Ramos (cell line): Measurements from ENCODE around the gene RBM18.

Source experiments
- in situ Hi-C: fragments of 300-500 bp; cut with MboI; formaldehyde crosslinking; loops from one replicate; pipeline ENCODE4 v1.14.3; 2022; ENCODE audit warnings: low sequenced_read_pairs; ENCODE audit not compliant: unreplicated experiment

The RBM18 gene

DNA sequence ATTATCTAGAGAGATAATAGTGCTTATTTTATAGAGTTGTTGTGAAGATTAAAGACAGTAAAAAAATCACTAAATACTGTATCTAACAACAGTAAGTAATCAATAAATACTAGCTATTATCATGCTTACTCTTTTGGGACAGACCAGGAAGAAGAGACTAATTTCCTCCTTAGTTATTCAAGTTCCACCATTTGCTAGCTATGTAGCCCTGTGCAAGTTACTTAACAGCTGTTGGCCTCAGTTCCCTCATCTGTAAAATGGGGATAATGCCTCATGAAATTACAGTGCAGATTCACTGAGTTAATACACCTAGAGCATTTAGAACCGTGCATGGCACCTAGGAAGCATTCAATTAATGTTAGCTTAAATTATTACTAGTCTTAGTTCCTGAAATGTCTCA lies 2.6 kb downstream of the RBM18 start:
- in situ Hi-C loops, result no loop called here

DNA sequence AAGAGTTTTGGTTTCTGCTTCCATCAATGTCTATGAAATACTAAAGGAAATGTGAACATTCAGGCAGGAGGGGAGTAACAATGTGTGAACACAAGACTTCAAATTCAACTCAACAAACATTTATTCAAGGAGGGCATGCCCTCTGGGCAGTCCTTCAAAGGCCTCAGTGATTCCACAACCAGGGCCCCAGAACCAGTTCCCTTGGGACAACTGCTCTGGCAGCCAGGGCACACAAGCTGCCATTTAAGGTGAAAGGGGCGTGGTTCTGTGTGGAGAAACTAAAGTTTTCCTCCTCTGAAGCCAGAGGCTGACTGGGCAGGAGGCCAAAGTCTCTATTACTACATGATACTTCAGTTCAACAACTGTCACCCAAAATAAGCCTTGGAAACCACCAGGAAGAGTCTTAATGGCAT lies 3.2 kb downstream of the RBM18 start:
- in situ Hi-C loops, result no loop called here

DNA sequence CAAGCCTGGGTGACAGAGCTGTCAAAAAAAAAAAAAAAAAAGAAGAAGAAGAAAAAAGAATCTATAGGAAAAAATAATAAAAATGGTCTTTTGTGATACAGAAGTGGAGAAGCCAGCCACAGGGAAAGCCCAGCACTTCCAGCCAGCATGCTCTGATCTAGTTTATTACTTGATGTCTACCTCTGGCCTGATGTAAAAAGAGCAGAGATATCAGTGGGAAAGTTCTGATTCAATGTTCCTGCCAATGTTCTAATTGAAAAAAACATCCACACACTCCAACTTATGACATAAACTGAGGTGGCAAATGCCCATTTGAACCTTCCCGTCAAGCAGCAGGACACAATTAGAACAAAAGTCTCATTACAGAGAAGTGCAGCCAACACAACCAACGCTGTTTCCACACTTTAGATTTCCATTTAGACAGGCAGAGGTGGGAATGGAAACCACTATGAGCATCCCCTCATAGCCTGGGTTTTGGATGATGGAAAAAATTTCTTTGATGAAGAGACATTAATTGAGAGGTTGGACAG lies 5.7 kb downstream of the RBM18 start:
- in situ Hi-C loops, result no loop called here

DNA sequence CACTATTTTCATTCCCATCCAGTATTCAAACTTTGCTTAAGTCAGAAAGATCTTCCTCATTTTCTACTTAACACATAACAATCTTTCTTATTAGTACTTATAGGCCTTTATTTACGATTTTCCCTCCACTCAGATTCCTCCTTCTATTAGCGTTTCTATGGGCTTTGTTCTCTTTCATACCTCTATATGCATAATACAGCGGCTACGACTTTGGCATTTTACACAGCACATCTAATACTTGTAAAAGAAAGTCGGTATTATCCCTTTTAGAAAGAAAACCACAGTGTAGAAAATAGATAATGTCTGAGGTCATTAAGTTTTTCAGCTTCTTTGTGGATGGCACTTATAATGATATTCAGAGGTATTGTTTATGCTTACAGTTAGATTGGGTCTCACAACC lies 8.4 kb downstream of the RBM18 start:
- in situ Hi-C loops, result no loop called here

DNA sequence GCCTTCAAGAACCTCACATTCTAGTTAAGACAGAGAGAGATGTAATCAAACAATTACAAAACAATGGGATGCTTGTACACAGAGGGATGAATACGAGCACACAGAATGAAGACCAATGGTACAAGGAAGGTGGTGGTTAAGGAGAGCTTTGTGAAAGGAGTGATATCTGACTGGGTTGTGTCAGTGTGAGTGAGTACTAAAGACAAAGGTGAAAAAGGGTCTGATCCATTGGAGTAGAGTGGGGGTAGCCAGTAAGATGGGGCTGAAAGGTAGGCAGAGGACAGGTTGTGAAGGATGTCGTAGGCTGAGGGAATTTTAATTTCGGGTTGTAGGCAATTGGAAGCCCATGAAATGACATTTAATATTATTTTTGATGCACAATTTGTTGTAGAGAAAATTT lies 9.9 kb downstream of the RBM18 start:
- in situ Hi-C loops, result no loop called here

DNA sequence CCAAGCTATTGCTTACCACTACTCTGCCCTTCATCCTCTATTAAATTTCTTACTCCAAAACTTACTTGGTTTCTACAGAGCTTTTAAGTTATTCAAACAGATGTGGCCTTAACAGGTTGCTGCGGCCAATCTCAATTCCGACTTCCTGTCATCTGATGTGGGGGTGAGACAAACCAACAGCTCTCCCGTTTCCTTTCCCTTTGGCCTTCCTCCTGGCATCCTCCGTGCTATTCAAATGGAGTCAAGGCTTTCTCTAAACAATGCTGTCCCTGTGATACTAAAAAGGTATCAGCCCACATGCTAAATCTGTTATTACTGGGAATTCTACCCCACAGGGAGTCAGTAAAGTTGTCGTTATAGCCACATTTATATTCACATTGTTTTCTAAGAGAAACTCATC lies 11.8 kb downstream of the RBM18 start:
- in situ Hi-C loops, result no loop called here

DNA sequence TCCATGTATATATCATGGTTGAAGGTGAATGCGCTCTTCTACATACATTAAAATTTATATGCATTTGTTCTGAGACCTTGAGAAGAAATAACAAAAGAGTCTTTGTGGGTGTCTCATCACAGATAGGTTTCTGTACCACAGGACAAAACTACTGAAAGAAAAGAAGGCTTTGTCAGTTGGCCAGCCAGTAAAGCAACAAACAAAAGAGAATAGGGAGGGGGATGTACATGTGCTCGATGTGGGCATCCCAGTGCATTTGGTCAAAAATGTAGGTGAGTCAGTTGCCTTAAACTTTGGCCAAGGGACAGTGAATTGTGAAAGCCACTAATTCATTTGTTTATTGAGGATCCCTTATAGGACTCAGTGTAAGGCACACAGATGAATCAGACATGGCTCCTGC lies 13.3 kb downstream of the RBM18 start:
- in situ Hi-C loops, result no loop called here

DNA sequence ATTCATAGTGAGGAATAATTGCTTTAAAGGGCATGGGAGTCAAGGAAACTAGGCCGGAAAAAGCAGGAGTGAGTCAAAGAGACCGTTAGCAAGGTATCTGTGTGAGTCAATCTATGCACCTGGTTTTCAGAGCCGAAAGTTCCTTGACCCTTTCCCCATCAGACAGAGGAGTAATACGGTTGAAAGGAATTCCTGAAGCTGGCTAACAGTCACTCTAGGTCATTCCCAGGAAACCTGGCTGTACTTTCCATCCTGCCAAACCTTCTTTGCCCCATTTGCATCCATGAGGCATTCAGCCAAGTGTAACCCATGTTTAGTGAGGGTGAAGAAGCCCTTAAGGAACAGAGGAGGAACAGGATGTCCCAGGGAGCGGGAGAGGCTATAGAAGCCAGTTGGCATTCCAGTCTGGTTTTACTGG lies 16.2 kb downstream of the RBM18 start:
- in situ Hi-C loops, result no loop called here

DNA sequence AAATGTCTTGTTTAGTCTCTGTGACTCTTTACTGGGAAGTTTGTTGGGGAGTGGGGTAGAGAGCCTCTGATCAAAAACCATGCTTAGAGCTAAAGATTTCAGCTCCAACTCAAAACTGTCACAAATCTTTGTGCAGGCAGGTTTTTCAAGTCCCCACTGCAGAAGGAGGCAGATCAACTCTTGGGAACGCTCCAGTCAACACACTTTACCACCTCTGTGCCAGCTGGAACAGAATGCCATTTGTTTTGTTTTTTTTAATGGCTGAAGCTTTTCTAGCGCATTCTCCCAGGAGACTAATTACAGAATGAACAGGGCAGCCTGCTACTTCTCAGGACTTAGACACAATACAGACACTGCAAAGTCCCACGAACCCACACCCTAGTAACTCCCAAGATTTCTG lies 18.0 kb downstream of the RBM18 start:
- in situ Hi-C loops, result no loop called here

DNA sequence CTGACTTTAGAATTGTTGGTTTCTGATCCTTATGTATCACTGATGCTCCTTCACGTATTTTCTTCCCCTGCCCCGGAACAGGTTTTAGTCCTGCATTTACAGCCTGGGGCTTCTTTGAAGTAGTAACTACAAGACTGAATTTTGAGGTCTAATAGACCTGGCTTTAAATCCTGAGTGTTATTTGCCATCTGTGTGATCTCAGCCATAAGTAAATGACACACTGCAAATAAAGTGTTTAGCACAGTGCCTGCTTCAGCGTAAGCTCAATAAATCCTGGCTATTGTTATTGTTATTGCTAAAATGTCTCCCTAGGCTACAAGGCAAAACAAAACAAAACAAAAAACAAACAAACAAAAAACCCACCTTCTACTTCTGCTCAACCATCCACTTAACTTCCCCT lies 20.3 kb downstream of the RBM18 start:
- in situ Hi-C loops, result no loop called here

DNA sequence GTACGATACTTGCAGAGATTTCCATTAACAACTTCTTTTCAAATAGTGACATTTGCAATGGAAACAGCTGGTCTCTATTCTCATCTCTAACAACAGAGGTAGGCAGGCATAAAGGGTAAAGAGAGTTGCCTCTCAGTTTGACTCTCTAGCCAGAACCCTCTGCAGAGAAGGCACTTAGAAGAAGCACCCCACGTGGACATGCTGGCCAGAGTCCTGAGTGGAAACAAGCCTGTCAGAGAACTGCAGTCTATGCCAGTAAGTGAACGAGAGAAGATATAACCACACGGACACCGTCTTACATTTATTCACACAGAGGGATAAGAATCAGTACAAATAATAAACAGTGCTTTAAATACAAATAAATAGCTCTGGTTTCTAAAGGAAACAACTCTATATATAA lies 24.9 kb downstream of the RBM18 start:
- in situ Hi-C loops, result no loop called here

DNA sequence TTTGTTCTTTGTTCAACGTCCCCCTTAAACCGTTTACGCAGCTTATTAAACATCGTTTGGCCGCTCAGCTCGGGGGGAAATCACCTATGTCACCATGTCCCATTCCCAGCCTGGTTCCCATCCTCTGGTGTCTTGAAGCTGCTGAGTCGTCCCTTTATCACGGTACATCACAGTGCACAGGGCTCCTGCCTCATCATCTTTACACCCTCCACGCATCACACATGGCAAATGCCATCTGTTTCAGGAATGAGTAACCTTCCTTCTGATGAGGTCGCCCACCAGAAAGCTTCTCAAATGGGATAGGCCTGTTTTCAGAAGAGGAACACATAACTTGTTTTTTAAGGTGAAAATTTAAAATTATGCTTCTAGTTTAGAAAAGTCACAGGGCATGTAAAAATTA lies 28.0 kb downstream of the RBM18 start:
- in situ Hi-C loops, result no loop called here

DNA sequence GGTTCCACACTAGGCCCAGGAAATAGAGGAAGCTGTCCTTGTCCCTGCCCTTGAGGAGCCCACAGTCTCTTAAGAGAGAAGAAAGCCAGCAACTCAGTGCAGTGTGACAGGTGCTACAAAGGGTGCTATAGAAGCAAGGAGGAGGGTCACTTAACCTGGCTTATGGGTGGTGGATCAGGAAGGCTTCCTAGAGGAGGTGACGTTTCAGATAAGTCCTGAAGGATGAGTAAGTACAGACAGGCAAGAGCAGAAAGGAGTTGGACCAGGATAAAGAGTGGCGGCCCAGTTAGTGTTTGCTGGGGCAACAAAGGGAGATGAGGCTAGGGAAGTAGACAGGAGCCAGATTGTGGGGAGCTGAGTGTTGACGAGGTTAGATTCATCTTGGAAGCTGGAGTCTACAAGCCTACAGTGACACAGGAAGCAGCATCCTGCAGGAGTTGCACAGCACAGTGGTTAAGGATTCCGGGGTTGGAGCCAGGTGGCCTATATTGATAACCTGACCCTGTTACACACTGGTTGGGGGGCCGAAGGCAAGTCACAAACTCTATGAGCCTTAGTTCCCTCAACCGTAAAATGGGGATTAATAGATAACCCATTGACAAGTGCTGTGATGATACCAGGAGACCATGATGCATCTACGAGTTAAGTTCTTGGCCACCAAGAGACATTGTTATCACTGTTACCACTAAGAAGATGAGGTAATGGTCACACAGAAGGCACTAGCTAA lies 30.5 kb downstream of the RBM18 start:
- in situ Hi-C loops, result no loop called here

DNA sequence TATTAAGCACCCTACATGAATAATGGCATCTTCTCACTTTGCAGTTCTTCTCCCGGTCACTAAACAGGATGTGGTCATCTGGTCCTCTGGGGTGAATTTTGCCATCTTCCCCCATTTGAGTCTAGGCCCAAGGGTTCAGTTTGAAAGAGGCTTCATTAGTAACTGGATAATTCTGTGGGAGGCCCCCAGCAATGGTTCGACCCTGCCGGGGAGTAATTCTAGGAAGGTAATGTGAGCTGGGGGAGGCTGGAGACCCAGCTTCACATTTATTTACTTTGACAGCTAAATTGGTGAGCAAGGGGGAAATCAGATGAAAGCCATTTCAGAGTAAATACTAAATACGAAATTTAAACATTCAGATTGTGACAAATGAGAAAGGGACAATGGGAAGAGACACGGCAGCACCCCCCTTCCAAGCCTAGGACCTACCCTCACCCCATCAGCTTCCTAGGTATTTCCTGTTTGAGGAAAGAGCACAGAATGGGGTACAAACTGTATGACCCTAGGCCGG lies 31.8 kb downstream of the RBM18 start:
- in situ Hi-C loops, result no loop called here

DNA sequence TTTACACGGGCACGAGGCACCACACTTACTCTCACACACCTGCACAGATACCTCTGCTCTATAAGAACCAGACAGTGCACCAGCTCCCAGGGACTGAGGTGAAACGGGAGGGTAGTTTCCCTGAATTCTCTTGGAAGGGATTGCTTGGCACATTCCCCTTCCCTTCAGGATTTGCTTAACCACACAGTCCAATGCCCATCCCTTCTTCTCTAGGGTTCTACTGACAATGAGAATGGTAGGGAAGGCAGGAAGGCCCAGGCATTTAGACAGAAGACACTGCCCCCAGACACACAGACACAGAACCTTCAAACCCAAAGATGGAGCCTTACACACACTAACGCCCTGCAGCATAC lies 35.2 kb downstream of the RBM18 start:
- in situ Hi-C loops, result no loop called here

DNA sequence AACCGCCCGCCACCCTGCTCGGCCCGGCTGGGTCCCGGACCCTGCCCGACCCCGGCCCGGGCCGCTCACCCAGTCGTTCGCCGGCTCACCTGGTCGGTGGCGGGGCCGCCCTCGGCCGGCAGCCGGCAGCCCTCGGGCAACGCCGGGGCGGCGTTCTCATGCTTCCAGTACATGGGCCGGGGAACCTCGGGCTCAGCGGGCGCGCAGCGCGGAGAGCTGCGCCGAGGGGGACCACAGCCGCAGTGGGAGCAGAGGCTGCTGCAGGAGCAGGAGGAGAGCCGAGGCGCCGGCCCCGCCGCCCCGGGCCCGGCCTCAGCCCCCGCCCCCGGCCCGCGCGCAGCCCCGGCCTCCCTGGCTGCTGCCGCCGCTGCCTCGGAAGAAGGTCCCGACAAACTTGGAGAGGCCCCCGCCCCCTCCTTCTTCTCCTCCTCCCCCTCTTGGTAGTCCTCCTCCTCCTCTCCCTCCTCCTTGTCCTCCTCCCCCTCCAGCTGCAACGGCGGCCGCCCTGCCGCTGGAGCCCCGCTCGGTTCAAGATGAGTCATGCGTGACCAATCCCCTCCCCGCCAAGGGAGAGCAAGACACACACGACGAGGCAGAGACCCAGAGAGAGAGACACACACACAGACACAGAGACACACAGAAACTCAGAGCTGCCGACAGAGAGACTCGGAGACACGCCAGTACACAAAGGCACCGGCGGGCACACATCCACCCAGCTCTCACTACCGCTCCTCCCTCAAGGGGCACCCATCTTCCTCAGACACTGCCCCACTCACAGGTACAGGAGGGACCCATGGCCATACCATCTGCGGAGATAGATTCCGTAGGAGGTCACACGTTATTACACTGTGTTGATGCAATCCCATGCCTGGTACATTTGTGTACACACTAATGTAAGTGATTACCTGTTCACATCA lies 35.8 kb downstream of the RBM18 start, which contains the start of gene LHX6:
Gene LHX6 (minus strand): TSS at position 390 of the 917 bp plus-strand sequence. CDS start 217 bp downstream, at position 173.
- in situ Hi-C loops, result no loop called here

DNA sequence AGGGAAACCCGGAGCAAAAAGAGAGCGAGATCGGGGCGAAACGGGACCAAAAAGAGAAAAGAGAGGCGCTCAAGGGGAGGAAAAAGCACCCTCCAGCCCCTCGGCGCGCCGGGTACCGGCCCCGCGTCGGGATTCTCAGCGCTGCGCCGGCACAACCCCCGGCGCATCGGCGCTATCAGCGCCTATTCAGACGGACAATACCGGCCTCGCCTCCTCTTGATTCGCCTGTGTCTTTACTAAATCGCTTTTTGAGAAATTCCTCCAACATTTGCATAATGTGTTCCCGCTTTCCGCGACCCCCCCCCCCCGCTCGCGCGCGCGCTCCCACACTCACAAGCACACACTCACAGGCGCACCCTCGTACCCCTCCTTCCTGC lies 36.5 kb downstream of the RBM18 start:
- in situ Hi-C loops, result no loop called here

DNA sequence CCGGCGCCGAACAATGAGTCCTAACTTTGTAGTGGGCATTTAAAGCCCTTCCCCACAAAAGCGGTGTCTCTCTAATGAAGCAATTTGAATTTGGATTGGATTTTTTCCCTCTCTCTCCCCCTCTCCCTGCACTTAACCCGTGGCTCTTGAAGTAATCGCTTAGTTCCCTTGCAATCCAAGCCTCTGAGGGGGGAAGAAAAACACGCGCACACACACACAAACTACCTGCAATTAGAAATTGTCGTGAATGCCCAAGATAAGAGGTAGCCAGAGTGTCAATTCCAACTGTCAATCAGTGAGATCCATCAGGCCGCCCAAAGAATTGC lies 37.1 kb downstream of the RBM18 start:
- in situ Hi-C loops, result no loop called here

DNA sequence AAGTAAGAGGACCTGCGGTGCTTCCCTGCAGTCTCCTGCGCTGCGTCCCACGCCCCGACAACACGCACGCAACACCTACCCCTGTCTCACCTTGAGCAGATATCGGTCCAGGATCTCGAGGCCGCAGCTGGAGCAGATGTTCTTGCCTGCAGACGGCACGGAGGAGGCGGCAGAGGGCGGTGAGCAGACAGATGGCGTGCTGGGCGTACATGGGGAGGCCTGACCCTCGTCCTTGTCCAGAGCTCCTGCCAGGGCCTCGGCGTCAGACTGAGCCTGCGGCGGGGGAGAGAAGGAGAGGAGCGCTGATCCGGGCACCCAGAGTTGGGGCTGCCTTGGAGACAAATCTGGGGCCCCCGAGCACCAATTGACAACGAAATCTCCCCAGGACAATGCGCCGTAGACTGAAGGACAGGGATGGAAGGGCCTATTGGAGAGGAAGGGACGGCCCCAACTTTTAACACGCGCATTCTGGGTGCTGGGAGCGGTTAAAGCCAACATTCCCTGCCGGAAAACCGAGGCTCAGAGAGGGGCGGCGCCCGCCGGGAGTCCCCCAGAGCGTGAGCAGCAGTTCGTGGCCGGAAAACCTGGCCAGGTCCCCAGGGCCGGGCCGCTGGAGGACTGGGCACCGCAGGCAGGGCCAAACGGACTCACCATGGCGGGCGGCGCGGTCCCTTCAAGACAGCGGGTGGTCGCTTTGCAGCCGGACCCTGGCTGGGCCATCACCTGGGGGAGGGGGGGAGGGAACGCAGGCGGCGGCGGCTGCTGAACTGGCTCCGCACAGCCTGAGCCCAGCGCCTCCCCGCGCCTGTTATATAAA lies 37.7 kb downstream of the RBM18 start:
- in situ Hi-C loops, result no loop called here

DNA sequence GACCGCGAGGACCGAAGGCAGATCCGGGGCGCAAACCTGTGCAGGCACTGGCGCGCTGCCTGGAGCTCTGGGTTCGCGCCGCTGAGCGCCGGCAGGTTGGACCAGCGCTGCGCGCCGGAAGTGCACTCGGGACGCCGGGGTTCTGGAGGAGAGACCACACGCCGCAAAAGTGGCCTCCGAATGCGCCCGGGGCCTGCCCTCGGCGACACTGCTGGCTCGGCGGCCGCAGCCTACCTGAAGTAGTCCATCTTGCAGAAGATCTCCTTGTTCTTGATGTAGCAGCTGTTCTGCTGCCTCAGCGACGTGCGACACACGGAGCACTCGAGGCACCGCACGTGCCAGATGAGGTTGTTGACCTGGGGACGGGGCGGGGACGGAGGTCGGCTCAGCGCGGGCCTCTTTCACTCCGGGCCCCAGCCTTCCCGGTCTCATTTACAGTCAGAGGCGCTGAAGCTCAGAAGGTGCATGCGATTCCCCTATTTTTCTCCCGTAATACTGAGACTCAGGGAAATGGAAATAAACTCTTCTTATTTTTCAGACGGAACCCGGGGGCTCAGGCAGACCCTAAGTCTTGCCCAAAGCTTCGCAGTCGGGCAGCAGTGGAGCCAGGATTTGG lies 38.4 kb downstream of the RBM18 start:
- in situ Hi-C loops, result no loop called here
